GM12892 (cell line): ENCODE data around the gene PCCB.
"Not testable (repeated sequence)": the region's sequence is repeated elsewhere in the genome, so short reads cannot be mapped to it uniquely, and the experiment has no call there.

ENCODE experiments used
- DNase-seq: peaks from one replicate; pipeline ENCODE4 v3.0.0; 2011; ENCODE audit not compliant: insufficient read length
- FAIRE-seq: peaks from 2 replicates; lab custom pipeline; 2011; peaks lifted over from hg19 to GRCh38; lab: Jason Lieb, UNC
- POLR2A ChIP-seq: IDR thresholded peaks from 2 replicates; pipeline ENCODE4 v1.6.1; 2011; ENCODE audit warnings: low read depth, low read length, control low read depth
- POLR2AphosphoS5 ChIP-seq: IDR thresholded peaks from 2 replicates; pipeline ENCODE4 v1.6.1; 2011; ENCODE audit warnings: low read depth, low read length, control low read depth
- TAF1 ChIP-seq: IDR thresholded peaks from 2 replicates; pipeline ENCODE4 v1.6.1; 2011; ENCODE audit warnings: low read depth, mild to moderate bottlenecking, control low read depth, low read length, borderline replicate concordance

The PCCB gene

GRCh38 chr3:136366289-136366688, 116.1 kb downstream of the PCCB start:
- DNase-seq = no peak
- FAIRE-seq = no peak

GRCh38 chr3:136375800-136376199, 125.7 kb downstream of the PCCB start:
- FAIRE-seq, DNase-seq: not testable (repeated sequence)

More at GRCh38 chr3:136366289-136366688, 116.1 kb downstream of the PCCB start:
- TF ChIP-seq TAF1 (no peak), POLR2AphosphoS5 (no peak)

GRCh38 chr3:136377508-136377907, 127.4 kb downstream of the PCCB start:
- FAIRE-seq = no peak

GRCh38 chr3:136378011-136378410, 127.9 kb downstream of the PCCB start:
- FAIRE-seq (no peak), DNase-seq (no peak)
- no peak for TF ChIP-seq POLR2AphosphoS5
- TF ChIP-seq POLR2A = no peak
- TF ChIP-seq TAF1 = no peak

More at GRCh38 chr3:136377508-136377907, 127.4 kb downstream of the PCCB start:
- no peak for DNase-seq
- no peak for TF ChIP-seq TAF1
